HCT116 (cell line): ENCODE measurements around the gene CSTPP1.

Experiments
- ATF3 ChIP-seq: IDR thresholded peaks from 2 replicates; pipeline ENCODE4 v1.6.1; 2012
- CTCF ChIP-seq, 3 experiments: fragments of 200-600 bp in 1 of 3; sonication (generic) in 1 of 3; IDR thresholded peaks in 2 of 3; conservative IDR thresholded peaks in 1 of 3; 2 replicates each; pipeline ENCODE4 v1.5.1; 2012 to 2017; ENCODE audit warnings: low read depth in 2 of 3, low read length in 2 of 3, antibody characterized with exemption in 1 of 3, borderline replicate concordance in 1 of 3, control low read depth in 1 of 3, mild to moderate bottlenecking in 1 of 3, mixed read lengths in 1 of 3, mixed run types in 1 of 3, moderate library complexity in 1 of 3; ENCODE audit not compliant: insufficient read depth in 1 of 3
- ELF1 ChIP-seq: IDR thresholded peaks from 2 replicates; pipeline ENCODE4 v1.6.1; 2012; ENCODE audit warnings: low read depth, borderline replicate concordance
- EZH2 ChIP-seq: fragments of 200-600 bp; sonication (generic); IDR thresholded peaks from 2 replicates; pipeline ENCODE4 v1.6.1; 2017; ENCODE audit warnings: antibody characterized with exemption, mixed run types
- JUND ChIP-seq: IDR thresholded peaks from 2 replicates; pipeline ENCODE4 v1.6.1; 2012
- MAX ChIP-seq: IDR thresholded peaks from 2 replicates; pipeline ENCODE4 v1.6.1; 2012
- POLR2A ChIP-seq: IDR thresholded peaks from 2 replicates; pipeline ENCODE4 v1.7.0; 2011; ENCODE audit warnings: borderline replicate concordance; ENCODE audit not compliant: insufficient read depth, insufficient read length; ENCODE audit errors: extremely low read depth
- POLR2AphosphoS5 ChIP-seq: IDR thresholded peaks from 2 replicates; pipeline ENCODE4 v1.6.1; 2011; ENCODE audit warnings: mild to moderate bottlenecking, low read depth, low read length, moderate library complexity
- RAD21 ChIP-seq: IDR thresholded peaks from 2 replicates; pipeline ENCODE4 v1.6.1; 2012; ENCODE audit warnings: low read depth, mild to moderate bottlenecking
- REST ChIP-seq: IDR thresholded peaks from 2 replicates; pipeline ENCODE4 v1.6.1; 2012; ENCODE audit warnings: low read depth
- SP1 ChIP-seq: IDR thresholded peaks from 2 replicates; pipeline ENCODE4 v1.6.1; 2012; ENCODE audit warnings: low read depth
- SRF ChIP-seq: IDR thresholded peaks from 2 replicates; pipeline ENCODE4 v1.6.1; 2012; ENCODE audit warnings: low read depth
- ZBTB33 ChIP-seq: IDR thresholded peaks from 2 replicates; pipeline ENCODE4 v1.6.1; 2011; ENCODE audit warnings: mild to moderate bottlenecking, low read length, moderate library complexity; ENCODE audit not compliant: insufficient replicate concordance; ENCODE audit errors: extremely low read depth
- ZNF274 ChIP-seq: fragments of 200-500 bp; sonication (Bioruptor generic); IDR thresholded peaks from 2 replicates; pipeline ENCODE4 v1.6.1; 2014; ENCODE audit warnings: mild to moderate bottlenecking, low read depth, low read length, inconsistent platforms

GRCh38 chr11:47093541-47093940 is 157.0 kb downstream of the CSTPP1 start:
- TF ChIP-seq CTCF (IDR thresholded peaks at IDR 0.05 in 2 of 3, conservative IDR thresholded peaks at IDR 0.05 in 1 of 3; ENCODE audit: borderline replicate concordance in 1 of 3, insufficient read depth in 1 of 3, low read depth in 2 of 3, low read length in 2 of 3) (no peak), ELF1 (no peak), SP1 (no peak), EZH2 (no peak), MAX (no peak), POLR2AphosphoS5 (no peak), SRF (no peak), RAD21 (no peak), REST (no peak), ATF3 (no peak), POLR2A (no peak), ZNF274 (no peak), JUND (no peak), ZBTB33 (no peak)
